ENCODE data around the gene ENO2. TPM values are rescaled to one million over a fixed set of nuclear protein-coding genes. Genes with fewer than 3 reads are reported as not detected.

The ENO2 gene
- total and polyA plus RNA-seq, 3 donors from 2014 or later = 8.8 to 14.3 (median 8.9) TPM

GRCh38 chr12:6917491-6918231 is 3.3 kb downstream of the ENO2 start:
- H3K4me3 ChIP-seq = no peak overlapping the region
- H3K4me1 ChIP-seq = peaks cover 15% of the 10 kb centered on the region
- WGBS, 2 donors = 83 to 84% methylated on average over 11 to 14 of the region's 14 CpGs
- intact Hi-C loops (cut with DNase I; ENCODE audit: low total_unique reads) = no loop called here
- no peak for DNase-seq
- TF ChIP-seq POLR2A (IDR thresholded peaks at IDR 0.05) (no peak), CTCF (IDR thresholded peaks at IDR 0.05) (no peak)
- H3K9me3 ChIP-seq = no peaks in the 10 kb centered on the region
- no peaks in the 10 kb centered on the region for H3K36me3 ChIP-seq (ENCODE audit: low read depth, missing control alignments)
- no peaks in the 10 kb centered on the region for H3K27me3 ChIP-seq
- no peak overlapping the region for H3K27ac ChIP-seq

- no peaks in the 10 kb centered on the region for H3K36me3 ChIP-seq (ENCODE audit: low read depth, missing control alignments)
- 68 to 72% methylated on average over 7 of the region's 7 CpGs for WGBS, 2 donors
Observed at GRCh38 chr12:6919588-6919987, 5.2 kb downstream of the ENO2 start.

GRCh38 chr12:6921539-6921938 is 7.2 kb downstream of the ENO2 start:
- intact Hi-C loops (cut with DNase I; ENCODE audit: low total_unique reads) = no loop called here
- no peaks in the 10 kb centered on the region for H3K27me3 ChIP-seq
- H3K9me3 ChIP-seq = no peaks in the 10 kb centered on the region
- H3K36me3 ChIP-seq (ENCODE audit: low read depth, missing control alignments) = no peaks in the 10 kb centered on the region
- peaks cover 25% of the 10 kb centered on the region for H3K4me1 ChIP-seq
- H3K4me3 ChIP-seq = no peak overlapping the region
- WGBS, 2 donors = 65 to 75% methylated on average over 7 of the region's 7 CpGs
- no peak overlapping the region for H3K27ac ChIP-seq
- TF ChIP-seq CTCF (IDR thresholded peaks at IDR 0.05) (no peak), POLR2A (IDR thresholded peaks at IDR 0.05) (no peak)
- DNase-seq = no peak

More at GRCh38 chr12:6919588-6919987, 5.2 kb downstream of the ENO2 start:
- intact Hi-C loops (cut with DNase I; ENCODE audit: low total_unique reads) = no loop called here
- no peak for DNase-seq
- no peaks in the 10 kb centered on the region for H3K9me3 ChIP-seq
- no peak overlapping the region for H3K27ac ChIP-seq
- H3K4me3 ChIP-seq = no peak overlapping the region
- peaks cover 16% of the 10 kb centered on the region for H3K4me1 ChIP-seq
- TF ChIP-seq CTCF (IDR thresholded peaks at IDR 0.05) (no peak), POLR2A (IDR thresholded peaks at IDR 0.05) (no peak)
- H3K27me3 ChIP-seq = no peaks in the 10 kb centered on the region

GRCh38 chr12:6921996-6922946 is 7.9 kb downstream of the ENO2 start:
- no peak for DNase-seq
- no peak for TF ChIP-seq CTCF (IDR thresholded peaks at IDR 0.05)
- no peak for TF ChIP-seq POLR2A (IDR thresholded peaks at IDR 0.05)
- no peaks in the 10 kb centered on the region for H3K9me3 ChIP-seq
- H3K36me3 ChIP-seq (ENCODE audit: low read depth, missing control alignments) = no peaks in the 10 kb centered on the region
- peaks cover 25% of the 10 kb centered on the region for H3K4me1 ChIP-seq
- H3K27ac ChIP-seq = no peak overlapping the region
- 88 to 90% methylated on average over 6 to 9 of the region's 9 CpGs for WGBS, 2 donors
- H3K27me3 ChIP-seq = no peaks in the 10 kb centered on the region
- intact Hi-C loops (cut with DNase I; ENCODE audit: low total_unique reads) = no loop called here
- no peak overlapping the region for H3K4me3 ChIP-seq
